Heart left ventricle (tissue), 16 donors: ENCODE measurements around the gene CREBL2. TPM values are rescaled to one million over a fixed set of nuclear protein-coding genes. Genes with fewer than 3 reads are reported as not detected.
"Not testable (repeated sequence)": the region's sequence is repeated elsewhere in the genome, so short reads cannot be mapped to it uniquely, and the experiment has no call there.

Experiments used
- ATAC-seq, 4 donors: fragments of 200-7000 bp; cut with Tn5 transposase; one replicate each; pipeline ENCODE4 v1.9.1; 2020 to 2022; ENCODE audit warnings: moderate library complexity in 4 of 4, mild to moderate bottlenecking in 3 of 4, moderate number of reproducible peaks in 1 of 4
- DNase-seq, 5 donors: peaks; one replicate each; pipeline ENCODE4 v3.0.0-alpha.2; 2020
- H3K27ac ChIP-seq, 12 donors: fragments of 200-600 bp; sonication (generic) in 4 of 12; one replicate each; pipeline versions ENCODE4 v1.5.0 to v1.8.0; 2016 to 2022; ENCODE audit warnings: mild to moderate bottlenecking in 2 of 12
- H3K27me3 ChIP-seq, 9 donors: fragments of 200-600 bp; sonication (generic) in 2 of 9; one replicate each; pipeline versions ENCODE4 v1.5.1 to v1.8.0; 2016 to 2022; ENCODE audit warnings: mild to moderate bottlenecking in 3 of 9
- H3K36me3 ChIP-seq, 9 donors: fragments of 200-600 bp; sonication (generic) in 2 of 9; one replicate each; pipeline versions ENCODE4 v1.5.0 to v1.8.0; 2018 to 2022; ENCODE audit warnings: mild to moderate bottlenecking in 2 of 9
- H3K4me1 ChIP-seq, 12 donors: fragments of 200-600 bp; sonication (generic) in 4 of 12; one replicate each; pipeline versions ENCODE4 v1.5.0 to v1.8.0; 2016 to 2022; ENCODE audit warnings: mild to moderate bottlenecking in 3 of 12
- H3K4me3 ChIP-seq, 12 donors: fragments of 200-600 bp; sonication (generic) in 4 of 12; one replicate each; pipeline versions ENCODE4 v1.5.0 to v1.8.0; 2017 to 2022; ENCODE audit warnings: mild to moderate bottlenecking in 9 of 12, moderate library complexity in 4 of 12
- H3K9me3 ChIP-seq, 12 donors: fragments of 200-600 bp; sonication (generic) in 4 of 12; one replicate each; pipeline versions ENCODE4 v1.5.0 to v1.8.0; 2016 to 2022; ENCODE audit warnings: mild to moderate bottlenecking in 1 of 12
- CTCF ChIP-seq, 12 donors: fragments of 200-600 bp; sonication (generic) in 4 of 12; IDR thresholded peaks; one replicate each; pipeline versions ENCODE4 v1.5.0 to v1.8.0; 2018 to 2022; ENCODE audit warnings: antibody characterized with exemption in 12 of 12, mild to moderate bottlenecking in 5 of 12
- POLR2A ChIP-seq, 2 donors: fragments of 450-650 bp; IDR thresholded peaks; one replicate each; pipeline ENCODE4 v1.6.1; 2017; ENCODE audit warnings: antibody characterized with exemption in 2 of 2, mild to moderate bottlenecking in 2 of 2, moderate library complexity in 2 of 2
- WGBS, 4 donors: extraction: QIAGEN DNeasy Blood & Tissue Kit in 2 of 4; methylation state at CpG; one replicate each; pipeline versions ENCODE4 v1.1.5 to v1.1.7; 2013 to 2018; 5-methylcytosine and 5-hydroxymethylcytosine counted together
- intact Hi-C, 10 donors: fragments of 100-400 bp; cut with DNase I; formaldehyde crosslinking; loops; one replicate each; pipeline versions ENCODE4 v1.11.1 to v1.14.2; 2022
- polyA plus RNA-seq, 2 donors: library from polyadenylated mRNA; stranded (reverse); fragments of 200-250 nt; gene quantifications; one replicate each; pipeline ENCODE4 v1.2.3, GENCODE V29; 2013
- total RNA-seq, 9 donors: library from RNA; depleted of rRNA in 2 of 9; stranded (reverse); fragments of >200 nt in 2 of 9; fragmentation: NEBNext Ultra II Directional in 3 of 9; extraction: Animal tissue kit (Norgen Biotek cat#: 25700) in 3 of 9; gene quantifications; one replicate each; pipeline versions ENCODE4 v1.1.0 to v1.2.4, GENCODE V29; 2016 to 2023
- donor health status: ischemic (EF 13 %, LVEDD 7.1; RV severe dilation, severe dysfunction).
- donor health status: healthy with polysubstance abuse.
- donor health status: DM: no; HTN: yes; CAD: no.
- donor health status: DM: no; HTN: no; CAD: no.
- donor health status: ischemic (EF 25% LVEDD 6.9; RV normal size, moderate dysfunction).
- donor health status: ischemic (EF 25% LVEDD 5.7; RV mildly dilated, moderate dysfunction).
- donor health status: healthy.
- donor health status: DM: yes; HTN: yes; CAD: no.
- donor health status: ischemic (EF 35%, LVEDD 5.7; RV mildly dilated, moderate dysfunction).
- donor health status: nonischemic (EF 11% LVEDD 7.7; RV severe dilation, severe dysfunction).
- donor health status: DM: yes; HTN: yes; CAD: no.
- donor health status: PGD.
- donor health status: ischemic (EF 29% LVEDD 5.4; RV normal size, mild dysfunction).
- donor health status: nonischemic (EF 23%, LVEDD 6.1; RV moderate dilation, normal function).

Gene CREBL2
- total and polyA plus RNA-seq, 11 donors = 8.8 to 30.0 (median 17.8) TPM

- WGBS, 4 donors = 93 to 96% (median 95%) methylated on average over 6 of the region's 6 CpGs
- Histone ChIP-seq H3K4me1 (no peaks in the 10 kb centered on the region), H3K36me3 (no peaks in the 10 kb centered on the region), H3K27ac (no peak overlapping the region), H3K27me3 (no peaks in the 10 kb centered on the region), H3K9me3 (no peaks in the 10 kb centered on the region), H3K4me3 (no peak overlapping the region)
- no peak for DNase-seq
- intact Hi-C loops = no loop called here
- no peak for TF ChIP-seq CTCF (IDR thresholded peaks at IDR 0.05)
- TF ChIP-seq POLR2A (IDR thresholded peaks at IDR 0.05) = no peak
- no peak for ATAC-seq
Observed at GRCh38 chr12:12590961-12591360, 20.7 kb upstream of the CREBL2 start.

GRCh38 chr12:12592930-12593329, 18.7 kb upstream of the CREBL2 start:
- Histone ChIP-seq H3K27me3 (no peaks in the 10 kb centered on the region), H3K36me3 (no peaks in the 10 kb centered on the region), H3K9me3 (no peaks in the 10 kb centered on the region), H3K4me3 (no peak overlapping the region), H3K27ac (no peak overlapping the region), H3K4me1 (no peaks in the 10 kb centered on the region)
- TF ChIP-seq POLR2A (IDR thresholded peaks at IDR 0.05) (no peak), CTCF (IDR thresholded peaks at IDR 0.05) (no peak)
- DNase-seq (no peak), ATAC-seq (no peak)
- intact Hi-C loops = no loop called here
- 65 to 76% (median 69%) methylated on average over 3 of the region's 3 CpGs for WGBS, 4 donors

GRCh38 chr12:12595929-12596328, 15.7 kb upstream of the CREBL2 start:
- intact Hi-C loops, H3K27me3 ChIP-seq, ATAC-seq, H3K36me3 ChIP-seq, H3K9me3 ChIP-seq, H3K27ac ChIP-seq, DNase-seq, H3K4me3 ChIP-seq, H3K4me1 ChIP-seq: not testable (repeated sequence)
- WGBS, 4 donors = 88 to 93% (median 92%) methylated on average over 2 of the region's 2 CpGs

- H3K36me3 ChIP-seq, H3K9me3 ChIP-seq, ATAC-seq, intact Hi-C loops, H3K27ac ChIP-seq, DNase-seq, H3K27me3 ChIP-seq, H3K4me3 ChIP-seq: not testable (repeated sequence)
- WGBS, 4 donors = 73 to 85% (median 83%) methylated on average over 3 of the region's 3 CpGs
- peaks cover 0 to 13% (median 0%) of the 10 kb centered on the region in 12 donors for H3K4me1 ChIP-seq
Observed at GRCh38 chr12:12596598-12596997, 15.1 kb upstream of the CREBL2 start.

- TF ChIP-seq POLR2A (IDR thresholded peaks at IDR 0.05) (no peak), CTCF (IDR thresholded peaks at IDR 0.05) (no peak)
- no peaks in the 10 kb centered on the region for H3K27me3 ChIP-seq
- no peak overlapping the region for H3K4me3 ChIP-seq
- no peak overlapping the region for H3K27ac ChIP-seq
- 85 to 90% (median 87%) methylated on average over 3 of the region's 3 CpGs for WGBS, 4 donors
- H3K4me1 ChIP-seq = peaks cover 0 to 13% (median 0%) of the 10 kb centered on the region in 12 donors
- intact Hi-C loops = no loop called here
- ATAC-seq (no peak), DNase-seq (no peak)
- H3K9me3 ChIP-seq = no peaks in the 10 kb centered on the region
- H3K36me3 ChIP-seq = no peaks in the 10 kb centered on the region
Observed at GRCh38 chr12:12598864-12599263, 12.8 kb upstream of the CREBL2 start.
